ENCODE results near the gene GPLD1. TPM values are rescaled to one million over a fixed set of nuclear protein-coding genes. Genes with fewer than 3 reads are reported as not detected.

GPLD1 gene
- total RNA-seq, 4 donors from 2014 or later = 24.4 to 69.6 (median 50.8) TPM

DNA sequence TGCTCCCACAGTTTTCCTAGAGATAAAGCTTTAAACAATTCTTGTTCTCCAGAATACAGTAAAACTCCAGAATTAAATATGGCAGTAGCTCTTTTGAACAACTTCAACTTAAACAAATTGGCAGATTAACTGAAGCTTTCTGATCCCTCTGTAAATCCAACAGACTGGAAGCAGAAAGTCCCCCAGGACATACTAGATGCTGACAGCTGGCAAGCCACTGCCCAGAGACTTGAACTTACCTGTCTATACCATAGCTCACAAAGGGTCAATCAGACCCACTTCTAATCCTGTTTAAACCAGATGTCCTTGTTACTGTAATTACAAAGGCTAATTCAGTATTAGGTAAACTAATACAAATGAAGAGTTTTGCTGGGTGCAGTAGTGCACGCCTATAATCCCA is 12.3 kb downstream of the GPLD1 start:
- no peak for TF ChIP-seq POLR2A (IDR thresholded peaks at IDR 0.05)
- TF ChIP-seq, protein P1, sequence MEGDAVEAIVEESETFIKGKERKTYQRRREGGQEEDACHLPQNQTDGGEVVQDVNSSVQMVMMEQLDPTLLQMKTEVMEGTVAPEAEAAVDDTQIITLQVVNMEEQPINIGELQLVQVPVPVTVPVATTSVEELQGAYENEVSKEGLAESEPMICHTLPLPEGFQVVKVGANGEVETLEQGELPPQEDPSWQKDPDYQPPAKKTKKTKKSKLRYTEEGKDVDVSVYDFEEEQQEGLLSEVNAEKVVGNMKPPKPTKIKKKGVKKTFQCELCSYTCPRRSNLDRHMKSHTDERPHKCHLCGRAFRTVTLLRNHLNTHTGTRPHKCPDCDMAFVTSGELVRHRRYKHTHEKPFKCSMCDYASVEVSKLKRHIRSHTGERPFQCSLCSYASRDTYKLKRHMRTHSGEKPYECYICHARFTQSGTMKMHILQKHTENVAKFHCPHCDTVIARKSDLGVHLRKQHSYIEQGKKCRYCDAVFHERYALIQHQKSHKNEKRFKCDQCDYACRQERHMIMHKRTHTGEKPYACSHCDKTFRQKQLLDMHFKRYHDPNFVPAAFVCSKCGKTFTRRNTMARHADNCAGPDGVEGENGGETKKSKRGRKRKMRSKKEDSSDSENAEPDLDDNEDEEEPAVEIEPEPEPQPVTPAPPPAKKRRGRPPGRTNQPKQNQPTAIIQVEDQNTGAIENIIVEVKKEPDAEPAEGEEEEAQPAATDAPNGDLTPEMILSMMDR (IDR thresholded peaks at IDR 0.05) = no peak
- H3K4me3 ChIP-seq (ENCODE audit: low read depth, poor library complexity, severe bottlenecking) = no peak overlapping the region
- no peak for DNase-seq (ENCODE audit: low spot score in 2 of 2)
- WGBS, 2 donors = 96 to 100% methylated on average over 1 of the region's 1 CpG
- intact Hi-C loops (cut with DNase I; ENCODE audit: low total_unique reads) = no loop called here

- TF ChIP-seq, protein P1 (IDR thresholded peaks at IDR 0.05) = no peak
- TF ChIP-seq POLR2A (IDR thresholded peaks at IDR 0.05) = no peak
- intact Hi-C loops (cut with DNase I; ENCODE audit: low total_unique reads) = no loop called here
- DNase-seq (ENCODE audit: low spot score in 2 of 2) = no peak
- no peak overlapping the region for H3K4me3 ChIP-seq (ENCODE audit: low read depth, poor library complexity, severe bottlenecking)
- 82 to 84% methylated on average over 6 of the region's 6 CpGs for WGBS, 2 donors
Observed at GRCh38 chr6:24476631-24477030, 12.7 kb downstream of the GPLD1 start.

DNA sequence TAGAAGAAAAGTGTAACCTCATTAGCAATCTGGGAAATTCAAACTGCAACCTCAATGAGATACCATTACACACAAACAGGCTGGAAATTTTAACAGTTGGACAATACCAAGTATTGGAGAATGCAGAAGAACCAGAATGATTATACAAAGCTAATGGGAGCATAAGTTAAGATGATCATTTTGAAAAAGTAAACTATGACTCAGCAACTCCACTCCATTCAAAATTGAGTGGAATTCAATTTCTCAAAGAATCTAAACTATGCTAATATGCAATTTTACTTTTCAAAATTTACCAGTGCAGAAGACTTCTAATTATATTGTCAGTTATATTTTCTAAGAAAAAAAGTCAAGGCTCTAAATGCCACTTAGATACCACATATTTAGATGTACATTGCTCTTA is 17.2 kb downstream of the GPLD1 start:
- TF ChIP-seq, protein P1 (IDR thresholded peaks at IDR 0.05) = no peak
- TF ChIP-seq POLR2A (IDR thresholded peaks at IDR 0.05) = no peak
- no peak overlapping the region for H3K4me3 ChIP-seq (ENCODE audit: low read depth, poor library complexity, severe bottlenecking)
- intact Hi-C loops (cut with DNase I; ENCODE audit: low total_unique reads) = no loop called here
- no peak for DNase-seq (ENCODE audit: low spot score in 2 of 2)

GRCh38 chr6:24469811-24470210 is 19.6 kb downstream of the GPLD1 start:
- DNase-seq (ENCODE audit: low spot score in 2 of 2) = no peak
- H3K4me3 ChIP-seq (ENCODE audit: low read depth, poor library complexity, severe bottlenecking) = no peak overlapping the region
- WGBS, 2 donors = 77 to 85% methylated on average over 7 of the region's 7 CpGs
- intact Hi-C loops (cut with DNase I; ENCODE audit: low total_unique reads) = no loop called here
- TF ChIP-seq POLR2A (IDR thresholded peaks at IDR 0.05) = no peak
- TF ChIP-seq, protein P1 (IDR thresholded peaks at IDR 0.05) = no peak

DNA sequence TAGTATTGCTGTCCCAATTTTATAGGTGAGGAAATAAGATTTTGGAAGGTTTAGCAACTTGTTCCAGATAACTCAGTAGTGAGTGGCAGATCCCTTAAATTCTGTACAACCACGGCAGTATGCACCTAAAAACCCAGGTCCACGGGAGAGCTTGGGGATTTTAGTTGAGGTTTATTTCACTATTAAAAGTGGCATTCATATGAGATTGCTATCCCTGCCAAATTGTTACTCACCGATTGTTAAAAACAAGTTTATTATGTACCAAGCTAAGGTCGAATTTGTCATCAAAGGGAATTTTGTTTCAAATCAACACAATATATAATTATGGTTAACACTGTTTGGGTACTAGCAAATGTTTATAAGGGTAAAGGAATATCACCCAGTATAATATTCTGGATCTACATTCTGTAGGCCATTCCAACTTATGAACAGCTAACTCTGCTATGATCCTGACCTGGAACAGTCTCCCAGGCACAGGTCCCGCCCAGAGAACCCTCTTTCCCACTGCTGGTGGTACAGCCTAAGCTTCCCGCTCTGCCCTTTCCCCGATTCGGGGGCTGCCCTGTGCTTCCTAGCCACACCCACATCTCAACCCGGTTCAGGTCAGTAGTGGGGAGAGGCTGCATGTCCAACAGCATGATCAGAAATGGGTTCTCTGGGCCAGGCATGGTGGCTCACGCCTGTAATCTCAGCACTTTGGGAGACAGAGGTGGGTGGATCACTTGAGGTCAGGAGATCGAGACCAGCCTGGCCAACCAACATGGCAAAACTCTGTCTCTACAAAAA is 24.9 kb downstream of the GPLD1 start:
- DNase-seq (ENCODE audit: low spot score in 2 of 2) = no peak
- WGBS, 2 donors = 75 to 82% methylated on average over 11 of the region's 11 CpGs
- TF ChIP-seq POLR2A (IDR thresholded peaks at IDR 0.05) = no peak
- TF ChIP-seq, protein P1 (IDR thresholded peaks at IDR 0.05) = no peak
- intact Hi-C loops (cut with DNase I; ENCODE audit: low total_unique reads) = no loop called here
- H3K4me3 ChIP-seq (ENCODE audit: low read depth, poor library complexity, severe bottlenecking) = no peak overlapping the region

GRCh38 chr6:24460966-24461365 is 28.4 kb downstream of the GPLD1 start:
- WGBS, 2 donors = 46 to 52% methylated on average over 4 of the region's 4 CpGs
- intact Hi-C loops (cut with DNase I; ENCODE audit: low total_unique reads) = no loop called here
- no peak overlapping the region for H3K4me3 ChIP-seq (ENCODE audit: low read depth, poor library complexity, severe bottlenecking)
- no peak for TF ChIP-seq POLR2A (IDR thresholded peaks at IDR 0.05)
- TF ChIP-seq, protein P1 (IDR thresholded peaks at IDR 0.05) = no peak
- DNase-seq (ENCODE audit: low spot score in 2 of 2) = no peak
